H1 (cell line): ENCODE measurements around the gene HES5. TPM values are rescaled to one million over a fixed set of nuclear protein-coding genes. Genes with fewer than 3 reads are reported as not detected.

ENCODE experiments used
- CTCF ChIA-PET: fragments of 300-600 bp; sonication (Branson Sonifier 250); formaldehyde crosslinking; loops from one replicate; lab custom pipeline; 2021; ENCODE audit not compliant: partially characterized antibody; lab: Charles Lee
- POLR2A ChIA-PET: fragments of 300-600 bp; sonication (Branson Sonifier 250); formaldehyde crosslinking; loops from one replicate; lab custom pipeline; 2021; ENCODE audit warnings: inconsistent platforms; ENCODE audit not compliant: partially characterized antibody; lab: Charles Lee
- DNase-seq, 2 experiments: peaks; one replicate each; pipeline versions ENCODE4 v3.0.0 to v3.0.0-alpha.2; 2010 to 2022; ENCODE audit warnings: low spot score in 2 of 2, low read depth in 1 of 2, mixed read lengths in 1 of 2
- FAIRE-seq: peaks from 2 replicates; lab custom pipeline; 2011; peaks lifted over from hg19 to GRCh38; lab: Jason Lieb, UNC
- H2AFZ ChIP-seq: 2 replicates; pipeline ENCODE4 v1.8.1; 2012; ENCODE audit warnings: low read length, inconsistent platforms
- H2AK5ac ChIP-seq: 2 replicates; pipeline ENCODE4 v1.6.1; 2013; ENCODE audit warnings: low read depth, low read length
- H2BK120ac ChIP-seq: replicated peaks from 2 replicates; pipeline ENCODE3; 2013; ENCODE audit warnings: low read depth, low read length, inconsistent platforms
- H2BK12ac ChIP-seq: 2 replicates; pipeline ENCODE4 v1.6.1; 2013; ENCODE audit warnings: low read depth, low read length
- H2BK15ac ChIP-seq: 2 replicates; pipeline ENCODE4 v1.6.1; 2013; ENCODE audit warnings: low read length
- H2BK20ac ChIP-seq: 2 replicates; pipeline ENCODE4 v1.6.1; 2013; ENCODE audit warnings: low read length
- H2BK5ac ChIP-seq: 2 replicates; pipeline ENCODE4 v1.6.1; 2013; ENCODE audit warnings: low read depth, low read length
- H3K14ac ChIP-seq: 2 replicates; pipeline ENCODE4 v1.6.1; 2013; ENCODE audit warnings: inconsistent platforms; ENCODE audit not compliant: insufficient read length
- H3K18ac ChIP-seq: 2 replicates; pipeline ENCODE4 v1.6.1; 2013; ENCODE audit warnings: low read length; ENCODE audit errors: extremely low read depth
- H3K23ac ChIP-seq: 2 replicates; pipeline ENCODE4 v1.6.1; 2013; ENCODE audit warnings: inconsistent platforms; ENCODE audit not compliant: insufficient read length
- H3K23me2 ChIP-seq: 2 replicates; pipeline ENCODE4 v1.6.1; 2013; ENCODE audit warnings: low read depth, low read length
- H3K27ac ChIP-seq: 2 replicates; pipeline ENCODE4 v1.6.1; 2011; ENCODE audit warnings: low read depth, low read length, inconsistent platforms
- H3K27me3 ChIP-seq, 4 experiments: replicated peaks in 1 of 4; 1 replicate in 1 of 4; 2 replicates in 3 of 4; pipeline versions ENCODE4 v1.6.1 to v1.8.1; 2011 to 2013; ENCODE audit warnings: low read length in 3 of 4, mild to moderate bottlenecking in 3 of 4, inconsistent platforms in 2 of 4, mixed read lengths in 2 of 4, moderate library complexity in 1 of 4; ENCODE audit not compliant: control insufficient read depth in 3 of 4, insufficient read depth in 3 of 4; ENCODE audit errors: extremely low read depth in 1 of 4
- H3K36me3 ChIP-seq, 4 experiments: 2 replicates each; pipeline versions ENCODE4 v1.6.1 to v1.8.1; 2011 to 2013; ENCODE audit warnings: mild to moderate bottlenecking in 4 of 4, low read length in 3 of 4, moderate library complexity in 2 of 4, control low read depth in 1 of 4, inconsistent platforms in 1 of 4; ENCODE audit not compliant: insufficient read depth in 4 of 4, control insufficient read depth in 2 of 4
- H3K4ac ChIP-seq: replicated peaks from 2 replicates; pipeline ENCODE3; 2013; ENCODE audit warnings: low read length, low read depth, mixed read lengths, inconsistent platforms; ENCODE audit not compliant: insufficient read length
- H3K4me1 ChIP-seq, 4 experiments: replicated peaks in 1 of 4; 1 replicate in 1 of 4; 2 replicates in 3 of 4; pipeline versions ENCODE4 v1.6.1 to v1.8.1; 2011 to 2013; ENCODE audit warnings: low read length in 3 of 4, inconsistent platforms in 2 of 4, mixed read lengths in 1 of 4; ENCODE audit not compliant: insufficient read depth in 4 of 4, control insufficient read depth in 3 of 4
- H3K4me2 ChIP-seq, 2 experiments: 2 replicates each; pipeline versions ENCODE4 v1.6.1 to v1.8.1; 2011 to 2013; ENCODE audit warnings: low read depth in 2 of 2, low read length in 2 of 2, control low read depth in 1 of 2, inconsistent platforms in 1 of 2, mild to moderate bottlenecking in 1 of 2; ENCODE audit not compliant: insufficient read depth in 1 of 2
- H3K4me3 ChIP-seq, 4 experiments: fragments of 200-600, 300-600 bp in 1 of 4; sonication (generic), shearing (Covaris generic), sonication (Bioruptor Twin) in 1 of 4; 2 replicates each; pipeline versions ENCODE4 v1.5.1 to v1.8.1; 2011 to 2016; ENCODE audit warnings: low read length in 4 of 4, low read depth in 3 of 4, control low read depth in 2 of 4, inconsistent platforms in 2 of 4, mild to moderate bottlenecking in 2 of 4, mixed read lengths in 1 of 4, moderate library complexity in 1 of 4; ENCODE audit not compliant: insufficient read depth in 2 of 4; ENCODE audit errors: extremely low read depth in 1 of 4
- H3K56ac ChIP-seq: replicated peaks from 2 replicates; pipeline ENCODE3; 2013; ENCODE audit warnings: low read depth, mild to moderate bottlenecking, mixed read lengths, low read length, inconsistent platforms; ENCODE audit not compliant: insufficient read length
- H3K79me1 ChIP-seq: 2 replicates; pipeline ENCODE4 v1.6.1; 2013; ENCODE audit warnings: low read depth, low read length, control low read depth
- H3K79me2 ChIP-seq, 2 experiments: 2 replicates each; pipeline versions ENCODE4 v1.6.1 to v1.8.1; 2012 to 2013; ENCODE audit warnings: low read length in 2 of 2, mild to moderate bottlenecking in 2 of 2, inconsistent platforms in 1 of 2; ENCODE audit not compliant: insufficient read depth in 2 of 2, control insufficient read depth in 1 of 2
- H3K9ac ChIP-seq, 4 experiments: replicated peaks in 1 of 4; 1 replicate in 1 of 4; 2 replicates in 3 of 4; pipeline versions ENCODE4 v1.6.1 to v1.8.1; 2011 to 2013; ENCODE audit warnings: low read depth in 3 of 4, low read length in 3 of 4, control low read depth in 2 of 4, mild to moderate bottlenecking in 2 of 4, moderate library complexity in 2 of 4, inconsistent platforms in 1 of 4; ENCODE audit errors: extremely low read depth in 1 of 4
- H3K9me3 ChIP-seq, 2 experiments: 2 replicates each; pipeline versions ENCODE4 v1.6.1 to v1.8.1; 2012 to 2013; ENCODE audit warnings: mild to moderate bottlenecking in 2 of 2, moderate library complexity in 2 of 2, control low read depth in 1 of 2, inconsistent platforms in 1 of 2, low read depth in 1 of 2, low read length in 1 of 2, mixed read lengths in 1 of 2; ENCODE audit not compliant: insufficient read depth in 2 of 2
- H4K20me1 ChIP-seq, 2 experiments: replicated peaks in 1 of 2; 2 replicates each; pipeline versions ENCODE3 to v1.8.1; 2011 to 2013; ENCODE audit warnings: inconsistent platforms in 2 of 2, low read length in 2 of 2, mild to moderate bottlenecking in 1 of 2; ENCODE audit not compliant: insufficient read depth in 2 of 2, control insufficient read depth in 1 of 2
- H4K5ac ChIP-seq: 2 replicates; pipeline ENCODE4 v1.6.1; 2013; ENCODE audit warnings: low read length, low read depth, mixed read lengths, inconsistent platforms; ENCODE audit not compliant: insufficient read length
- H4K8ac ChIP-seq: 2 replicates; pipeline ENCODE4 v1.8.0; 2013; ENCODE audit warnings: mild to moderate bottlenecking, moderate library complexity, low read length, inconsistent platforms; ENCODE audit not compliant: insufficient read depth; ENCODE audit errors: extremely low read depth
- H4K91ac ChIP-seq: replicated peaks from 2 replicates; pipeline ENCODE3; 2013; ENCODE audit warnings: low read length, mixed read lengths, inconsistent platforms; ENCODE audit not compliant: insufficient read length
- CTBP2 ChIP-seq: IDR thresholded peaks from 2 replicates; pipeline ENCODE4 v1.7.0; 2011; ENCODE audit warnings: borderline replicate concordance, mild to moderate bottlenecking, moderate library complexity, mixed read lengths, low read length; ENCODE audit not compliant: insufficient read depth, insufficient read length
- EZH2 ChIP-seq: fragments of 200-600 bp; sonication (generic); IDR thresholded peaks from 2 replicates; pipeline ENCODE4 v1.7.1; 2012; ENCODE audit warnings: low read depth, mild to moderate bottlenecking, moderate library complexity, low read length, inconsistent platforms; ENCODE audit not compliant: severe bottlenecking
- RXRA ChIP-seq: IDR thresholded peaks from 2 replicates; pipeline ENCODE4 v1.6.1; 2011; ENCODE audit warnings: low read depth, mild to moderate bottlenecking, low read length, moderate library complexity; ENCODE audit not compliant: insufficient read depth
- SP2 ChIP-seq: IDR thresholded peaks from 2 replicates; pipeline ENCODE4 v1.6.1; 2012; ENCODE audit warnings: mild to moderate bottlenecking, low read length, inconsistent platforms
- TEAD4 ChIP-seq: IDR thresholded peaks from 2 replicates; pipeline ENCODE4 v1.6.1; 2012; ENCODE audit warnings: low read depth, low read length, inconsistent platforms, mixed read lengths
- WGBS, 2 experiments: shearing (Covaris generic) in 1 of 2; methylation state at CpG; one replicate each; pipeline versions ENCODE4 v1.1.6 to v1.1.7; 2013 to 2015; ENCODE audit warnings: low lambda C conversion rate in 2 of 2, mixed read lengths in 2 of 2, inconsistent platforms in 1 of 2, low coverage in 1 of 2, missing lambda C conversion rate in 1 of 2; ENCODE audit not compliant: insufficient replicate concordance in 2 of 2, insufficient coverage in 1 of 2, insufficient read length in 1 of 2; ENCODE audit errors: extremely low coverage in 1 of 2, missing lambda C conversion rate in 1 of 2; 5-methylcytosine and 5-hydroxymethylcytosine counted together
- polyA plus RNA-seq, 7 experiments: library from polyadenylated mRNA; depleted of rRNA in 3 of 7; stranded (reverse) in 5 of 7; unstranded in 2 of 7; fragments of >200 nt in 5 of 7; fragments of 200-250 nt in 2 of 7; gene quantifications; 1 replicate in 5 of 7; 2 replicates in 1 of 7; 4 replicates in 1 of 7; pipeline versions ENCODE4 v1.2.1 to v1.2.3, GENCODE V29; 2011 to 2013; ENCODE audit warnings: missing spikeins in 2 of 7, mixed read lengths in 2 of 7
- total RNA-seq: library from RNA; stranded (reverse); fragmentation: NEBNext Ultra II Directional; extraction: Animal tissue kit (Norgen Biotek cat#: 25700); gene quantifications from 2 replicates; pipeline ENCODE4 v1.2.1, GENCODE V29; 2021

HES5 gene
- total and polyA plus RNA-seq, 2 of the 8 experiments (the other 6 are each of a cell fraction or from before 2014, with no cell fraction given) = 0.22 TPM; not detected in 1

- Histone ChIP-seq H3K18ac (no peak overlapping the region), H2AFZ (no peak overlapping the region), H3K9ac (no peak overlapping the region), H3K4me2 (no peak overlapping the region), H4K91ac (no peak overlapping the region), H2AK5ac (no peak overlapping the region), H3K23ac (no peak overlapping the region), H3K79me2 (no peaks in the 10 kb centered on the region), H4K5ac (no peak overlapping the region), H3K27me3 (no peaks in the 10 kb centered on the region), H3K9me3 (no peaks in the 10 kb centered on the region; a peak in 1 of 4 replicates), H3K79me1 (no peaks in the 10 kb centered on the region), H3K27ac (no peak overlapping the region), H2BK5ac (no peak overlapping the region), H3K23me2 (no peaks in the 10 kb centered on the region), H3K56ac (no peak overlapping the region), H4K20me1 (no peaks in the 10 kb centered on the region), H3K4me1 (peaks cover 0 to 6% (median 1%) of the 10 kb centered on the region in 4 experiments; a peak in 3 of 7 replicates), H3K36me3 (no peaks in the 10 kb centered on the region), H2BK20ac (no peak overlapping the region), H3K14ac (no peak overlapping the region), H3K4me3 (no peak overlapping the region), H2BK120ac (no peak overlapping the region), H2BK12ac (no peak overlapping the region), H4K8ac (peak overlapping the region; percentile 12; the same call in 1 of the 2 replicates), H3K4ac (no peak overlapping the region), H2BK15ac (no peak overlapping the region)
- FAIRE-seq = no peak
- 92% methylated on average over 32 of the region's 35 CpGs; no CpG with 5 or more reads in 1 of the 2 experiments for WGBS, 2 experiments
- DNase-seq = no peak
- ChIA-PET POLR2A (interaction anchor here (1.2 kb wide), 1 partner anchor 31 kb away, joined by 4 read pairs; no protein-coding TSS in a partner anchor), CTCF (interaction anchor here (1.2 to 3.3 kb wide), 5 partner anchors 12 to 181 kb away, joined by 3 to 24 read pairs (median 4); no protein-coding TSS in a partner anchor)
- no peak for TF ChIP-seq SP2
- no peak for TF ChIP-seq TEAD4
- TF ChIP-seq CTBP2 = no peak
- no peak for TF ChIP-seq RXRA
- no peak for TF ChIP-seq EZH2
These were observed 29.6 kb upstream of the HES5 start for GRCh38 chr1:2559509-2560298.
